Breast epithelium (tissue), 4 donors: ENCODE data around the gene CXorf38. TPM values are rescaled to one million over a fixed set of nuclear protein-coding genes. Genes with fewer than 3 reads are reported as not detected.

Source experiments
- DNase-seq, 2 donors: peaks; one replicate each; pipeline ENCODE4 v3.0.0-alpha.2; 2019; ENCODE audit warnings: low spot score in 2 of 2
- H3K27ac ChIP-seq, 2 donors: fragments of 200-600 bp; sonication (generic) in 1 of 2; one replicate each; pipeline ENCODE4 v1.5.1; 2016 to 2019; ENCODE audit warnings: mild to moderate bottlenecking in 1 of 2
- H3K27me3 ChIP-seq, 2 donors: fragments of 200-600 bp; sonication (generic) in 1 of 2; one replicate each; pipeline versions ENCODE4 v1.5.1 to v1.6.0; 2017 to 2019; ENCODE audit warnings: control low read depth in 1 of 2, mild to moderate bottlenecking in 1 of 2
- H3K36me3 ChIP-seq: fragments of 200-600 bp; one replicate; pipeline ENCODE4 v1.5.1; 2019
- H3K4me1 ChIP-seq, 2 donors: fragments of 200-600 bp; sonication (generic); one replicate each; pipeline ENCODE4 v1.5.1; 2016 to 2019; ENCODE audit warnings: control low read depth in 1 of 2
- H3K4me3 ChIP-seq, 3 donors: fragments of 200-600 bp; sonication (generic); 1 replicate in 2 of 3; 2 replicates in 1 of 3; pipeline ENCODE4 v1.5.1; 2016 to 2019; ENCODE audit warnings: mild to moderate bottlenecking in 3 of 3, moderate library complexity in 2 of 3
- H3K9me3 ChIP-seq, 2 donors: fragments of 200-600 bp; sonication (generic) in 1 of 2; one replicate each; pipeline ENCODE4 v1.5.1; 2016 to 2019; ENCODE audit warnings: control low read depth in 1 of 2
- POLR2A ChIP-seq: fragments of 450-650 bp; IDR thresholded peaks from one replicate; pipeline ENCODE4 v1.6.1; 2016; ENCODE audit warnings: antibody characterized with exemption, mild to moderate bottlenecking, moderate library complexity
- POLR2AphosphoS5 ChIP-seq, 3 donors: sonication (generic); formaldehyde crosslinking; IDR thresholded peaks; one replicate each; pipeline ENCODE4 v1.6.1; 2017; ENCODE audit warnings: antibody characterized with exemption in 3 of 3
- intact Hi-C: fragments of 100-400 bp; cut with DNase I; formaldehyde crosslinking; loops from one replicate; pipeline ENCODE4 v1.15.1; 2023; ENCODE audit warnings: low total_unique reads
- total RNA-seq, 3 donors: library from RNA; depleted of rRNA; stranded (reverse); fragments of >200 nt; gene quantifications; one replicate each; pipeline ENCODE4 v1.1.0, GENCODE V29; 2016
- TF ChIP-seq, protein P1 (sequence below), 3 donors: fragments of 450-650 bp; IDR thresholded peaks; one replicate each; pipeline ENCODE4 v1.5.1; 2016 to 2017; ENCODE audit warnings: antibody characterized with exemption in 3 of 3, mild to moderate bottlenecking in 3 of 3, moderate library complexity in 3 of 3

Gene CXorf38
- total RNA-seq, 3 donors from 2014 or later: 16.7 to 23.9 (median 16.8) TPM

DNA sequence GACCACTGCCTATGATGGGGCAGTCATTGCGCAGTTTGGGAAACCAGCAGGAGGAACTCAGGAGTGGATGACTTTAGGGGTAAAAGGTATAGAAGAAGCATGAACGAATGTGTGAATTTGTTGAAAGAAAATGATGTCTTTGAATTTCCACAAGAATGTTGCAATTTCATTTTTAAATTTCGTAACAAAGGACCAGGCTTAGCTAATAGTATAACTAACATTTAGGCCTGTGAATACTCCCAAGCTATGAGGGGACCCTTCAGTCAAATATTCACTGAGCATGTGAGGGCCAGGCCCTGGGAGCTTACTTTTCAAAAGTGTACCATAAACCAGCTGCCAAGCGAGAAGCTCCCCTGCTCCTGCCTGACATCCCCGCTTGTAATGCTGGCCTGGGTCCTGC lies 18.9 kb downstream of the CXorf38 start:
- Histone ChIP-seq H3K27ac (no peak overlapping the region), H3K27me3 (peaks cover 0 to 53% of the 10 kb centered on the region in 2 donors), H3K4me1 (no peaks in the 10 kb centered on the region), H3K36me3 (peaks cover 4% of the 10 kb centered on the region), H3K4me3 (no peak overlapping the region), H3K9me3 (peaks cover 0 to 3% of the 10 kb centered on the region in 2 donors)
- no peak for DNase-seq
- TF ChIP-seq, protein P1, sequence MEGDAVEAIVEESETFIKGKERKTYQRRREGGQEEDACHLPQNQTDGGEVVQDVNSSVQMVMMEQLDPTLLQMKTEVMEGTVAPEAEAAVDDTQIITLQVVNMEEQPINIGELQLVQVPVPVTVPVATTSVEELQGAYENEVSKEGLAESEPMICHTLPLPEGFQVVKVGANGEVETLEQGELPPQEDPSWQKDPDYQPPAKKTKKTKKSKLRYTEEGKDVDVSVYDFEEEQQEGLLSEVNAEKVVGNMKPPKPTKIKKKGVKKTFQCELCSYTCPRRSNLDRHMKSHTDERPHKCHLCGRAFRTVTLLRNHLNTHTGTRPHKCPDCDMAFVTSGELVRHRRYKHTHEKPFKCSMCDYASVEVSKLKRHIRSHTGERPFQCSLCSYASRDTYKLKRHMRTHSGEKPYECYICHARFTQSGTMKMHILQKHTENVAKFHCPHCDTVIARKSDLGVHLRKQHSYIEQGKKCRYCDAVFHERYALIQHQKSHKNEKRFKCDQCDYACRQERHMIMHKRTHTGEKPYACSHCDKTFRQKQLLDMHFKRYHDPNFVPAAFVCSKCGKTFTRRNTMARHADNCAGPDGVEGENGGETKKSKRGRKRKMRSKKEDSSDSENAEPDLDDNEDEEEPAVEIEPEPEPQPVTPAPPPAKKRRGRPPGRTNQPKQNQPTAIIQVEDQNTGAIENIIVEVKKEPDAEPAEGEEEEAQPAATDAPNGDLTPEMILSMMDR (IDR thresholded peaks at IDR 0.05): no peak
- TF ChIP-seq POLR2A: no peak
- TF ChIP-seq POLR2AphosphoS5 (IDR thresholded peaks at IDR 0.05): no peak
- intact Hi-C loops: no loop called here

DNA sequence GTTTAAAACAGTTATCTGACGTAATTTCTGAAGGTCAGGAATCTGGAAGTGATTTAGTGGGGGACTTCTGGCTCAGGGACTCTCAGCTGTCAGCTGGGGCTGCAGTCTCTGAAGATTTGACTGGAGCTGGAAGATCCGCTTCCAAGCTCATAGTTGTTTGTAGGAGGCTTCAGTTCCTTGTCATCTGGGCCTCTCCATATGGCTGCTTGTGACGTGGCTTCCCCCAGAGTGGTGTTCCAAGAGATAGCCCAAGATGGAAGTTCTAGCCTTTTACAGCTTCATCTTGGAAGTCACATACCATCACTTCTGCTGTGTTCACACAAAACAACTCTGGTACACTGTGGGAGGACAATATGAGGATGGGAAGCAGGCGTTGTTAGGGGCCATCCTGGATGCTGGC lies 22.1 kb downstream of the CXorf38 start:
- DNase-seq: no peak
- peaks cover 0 to 45% of the 10 kb centered on the region in 2 donors for H3K27me3 ChIP-seq
- intact Hi-C loops: no loop called here
- H3K36me3 ChIP-seq: peaks cover under 1% of the 10 kb centered on the region
- H3K4me3 ChIP-seq: no peak overlapping the region
- H3K27ac ChIP-seq: no peak overlapping the region
- peaks cover 3 to 6% of the 10 kb centered on the region in 2 donors for H3K9me3 ChIP-seq
- TF ChIP-seq POLR2AphosphoS5 (IDR thresholded peaks at IDR 0.05) (no peak), POLR2A (no peak)
- TF ChIP-seq, protein P1 (IDR thresholded peaks at IDR 0.05): no peak
- no peaks in the 10 kb centered on the region for H3K4me1 ChIP-seq

DNA sequence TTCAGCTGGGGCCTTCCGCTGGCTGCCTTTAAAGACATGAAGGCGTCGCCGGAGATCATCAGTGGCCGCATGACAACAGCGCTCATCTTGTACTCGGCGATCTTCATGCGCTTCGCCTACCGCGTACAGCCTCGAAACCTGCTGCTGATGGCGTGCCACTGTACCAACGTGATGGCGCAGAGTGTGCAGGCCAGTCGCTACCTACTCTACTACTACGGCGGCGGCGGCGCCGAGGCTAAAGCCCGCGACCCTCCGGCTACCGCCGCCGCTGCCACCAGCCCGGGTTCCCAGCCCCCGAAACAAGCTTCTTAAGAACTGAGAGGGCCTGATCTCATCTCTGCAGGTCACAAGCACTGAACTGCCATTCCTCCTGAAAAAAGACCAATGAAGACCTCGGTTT lies 23.7 kb downstream of the CXorf38 start:
- DNase-seq: no peak
- no peak overlapping the region for H3K4me3 ChIP-seq
- intact Hi-C loops: no loop called here
- H3K36me3 ChIP-seq: no peaks in the 10 kb centered on the region
- H3K27me3 ChIP-seq: peaks cover 0 to 43% of the 10 kb centered on the region in 2 donors
- no peak overlapping the region for H3K27ac ChIP-seq
- H3K9me3 ChIP-seq: peaks cover 3 to 6% of the 10 kb centered on the region in 2 donors
- no peaks in the 10 kb centered on the region for H3K4me1 ChIP-seq
- TF ChIP-seq POLR2AphosphoS5 (IDR thresholded peaks at IDR 0.05) (no peak), POLR2A (no peak)
- TF ChIP-seq, protein P1 (IDR thresholded peaks at IDR 0.05): no peak

DNA sequence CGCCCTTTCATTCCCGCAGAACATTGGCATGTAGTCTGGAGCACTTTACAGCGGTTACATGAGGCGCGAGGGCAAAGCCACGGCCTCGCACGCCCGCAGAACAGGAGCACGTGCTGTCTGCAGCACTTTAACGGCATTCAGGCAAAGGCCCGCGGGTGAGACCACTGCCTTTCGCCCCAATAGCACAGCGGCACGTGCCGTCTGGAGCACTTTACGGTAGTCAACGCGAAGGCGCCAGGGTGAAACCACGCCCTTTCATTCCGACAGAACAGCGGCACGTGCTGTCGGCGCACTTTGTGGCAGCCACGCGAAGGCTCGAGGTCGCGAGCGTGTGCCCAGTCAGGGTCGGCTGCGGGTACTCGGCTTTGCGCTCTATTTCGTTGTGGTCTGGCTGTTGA lies 24.2 kb downstream of the CXorf38 start, which contains the start of gene MPC1L:
Gene MPC1L (plus strand): TSS at position 290 of the 398 bp plus-strand sequence. CDS start 138 bp downstream, outside the sequence.
- peaks cover 3 to 6% of the 10 kb centered on the region in 2 donors for H3K9me3 ChIP-seq
- DNase-seq: no peak
- no peaks in the 10 kb centered on the region for H3K4me1 ChIP-seq
- peaks cover 0 to 48% of the 10 kb centered on the region in 2 donors for H3K27me3 ChIP-seq
- TF ChIP-seq POLR2AphosphoS5 (IDR thresholded peaks at IDR 0.05) (no peak), POLR2A (no peak)
- TF ChIP-seq, protein P1 (IDR thresholded peaks at IDR 0.05): no peak
- no peak within 1 kb of the TSS for H3K27ac ChIP-seq
- no peaks in the 10 kb centered on the region for H3K36me3 ChIP-seq
- no peak within 1 kb of the TSS for H3K4me3 ChIP-seq
- intact Hi-C loops: no loop called here

DNA sequence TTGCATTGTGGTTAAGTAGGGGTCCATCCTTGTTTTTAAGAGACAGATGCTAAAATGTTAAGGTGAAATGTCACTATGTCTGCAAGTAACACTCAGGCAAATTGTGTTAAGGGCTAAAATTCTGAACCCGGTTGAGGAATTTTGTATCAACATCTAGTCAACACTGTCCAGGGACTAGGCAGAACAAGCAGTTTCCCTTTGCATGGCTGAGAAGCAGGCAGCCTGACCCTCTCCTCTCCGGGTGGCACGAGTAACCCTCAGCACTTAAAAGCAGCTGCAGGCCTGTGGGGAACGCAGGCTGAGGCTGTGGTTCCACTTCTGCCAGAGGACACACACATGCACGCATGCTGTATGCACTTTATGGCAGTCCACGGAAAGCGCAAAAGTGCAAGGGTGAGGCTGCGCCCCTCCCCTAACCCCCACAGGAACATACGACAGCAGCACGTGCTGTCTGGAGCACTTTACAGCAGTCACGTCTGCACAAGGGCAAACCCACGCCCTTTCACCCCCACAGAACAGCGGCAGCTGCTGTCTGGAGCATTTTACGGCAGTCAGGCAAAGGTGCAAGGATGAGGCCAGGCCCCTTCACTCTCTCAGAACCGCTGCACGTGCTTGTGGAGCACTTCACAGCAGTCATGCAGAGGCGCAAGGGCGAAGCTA lies 24.8 kb downstream of the CXorf38 start:
- no peak for TF ChIP-seq POLR2A
- TF ChIP-seq, protein P1 (IDR thresholded peaks at IDR 0.05): no peak
- no peak for TF ChIP-seq POLR2AphosphoS5 (IDR thresholded peaks at IDR 0.05)
- no peak for DNase-seq
- Histone ChIP-seq H3K4me3 (no peak overlapping the region), H3K4me1 (no peaks in the 10 kb centered on the region), H3K9me3 (peaks cover 3 to 6% of the 10 kb centered on the region in 2 donors), H3K36me3 (no peaks in the 10 kb centered on the region), H3K27ac (no peak overlapping the region), H3K27me3 (peaks cover 0 to 53% of the 10 kb centered on the region in 2 donors)
- intact Hi-C loops: no loop called here
